IMR-90 (cell line): ENCODE data around the gene YPEL3. TPM values are rescaled to one million over a fixed set of nuclear protein-coding genes. Genes with fewer than 3 reads are reported as not detected.

Experiments used
- ATAC-seq: fragments of 200-7000 bp; cut with Tn5 transposase; 2 replicates; pipeline ENCODE4 v1.9.1; 2020; ENCODE audit warnings: low read depth, mild to moderate bottlenecking, moderate library complexity
- BruUV-seq: library from RNA; stranded (reverse); fragments of 400-500 nt; replicated peaks from 2 replicates; lab custom pipeline; 2021; lab: Mats Ljungman, UMichigan
- CTCF ChIA-PET: fragments of 300-600 bp; formaldehyde crosslinking; extraction: SDS; loops from one replicate; lab custom pipeline; 2021; ENCODE audit warnings: antibody characterized with exemption; lab: Yijun Ruan, JAX
- POLR2A ChIA-PET: fragments of 300-600 bp; sonication (Branson Sonifier 250); formaldehyde crosslinking; loops from one replicate; lab custom pipeline; 2022; ENCODE audit warnings: antibody characterized with exemption; ENCODE audit not compliant: unreplicated experiment; lab: Charles Lee
- DNase-seq: peaks from one replicate; pipeline ENCODE4 v3.0.0; 2013
- H2AFZ ChIP-seq: replicated peaks from 2 replicates; pipeline ENCODE3; 2013; ENCODE audit warnings: low read length, mild to moderate bottlenecking; ENCODE audit not compliant: poor library complexity
- H2AK5ac ChIP-seq: 2 replicates; pipeline ENCODE4 v1.6.1; 2013; ENCODE audit warnings: low read depth, low read length, inconsistent platforms
- H2AK9ac ChIP-seq: replicated peaks from 2 replicates; pipeline ENCODE3; 2013; ENCODE audit warnings: mild to moderate bottlenecking, low read depth, low read length, moderate library complexity; ENCODE audit not compliant: poor library complexity
- H2BK120ac ChIP-seq: 2 replicates; pipeline ENCODE4 v1.6.1; 2013; ENCODE audit warnings: low read depth, low read length, inconsistent platforms
- H2BK15ac ChIP-seq: 3 replicates; pipeline ENCODE4 v1.6.1; 2013; ENCODE audit warnings: low read depth, low read length, inconsistent platforms
- H2BK20ac ChIP-seq: 2 replicates; pipeline ENCODE4 v1.6.1; 2013; ENCODE audit warnings: low read depth, mild to moderate bottlenecking, inconsistent platforms, low read length, moderate library complexity
- H2BK5ac ChIP-seq: 2 replicates; pipeline ENCODE4 v1.6.1; 2013; ENCODE audit warnings: mild to moderate bottlenecking, low read depth, low read length, inconsistent platforms; ENCODE audit not compliant: poor library complexity, severe bottlenecking
- H3K14ac ChIP-seq: replicated peaks from 2 replicates; pipeline ENCODE4 v1.6.1; 2013; ENCODE audit warnings: low read depth, low read length, inconsistent platforms
- H3K18ac ChIP-seq: 2 replicates; pipeline ENCODE4 v1.6.1; 2013; ENCODE audit warnings: low read depth, low read length, control low read depth
- H3K23ac ChIP-seq: 2 replicates; pipeline ENCODE4 v1.6.1; 2013; ENCODE audit warnings: low read depth, low read length, inconsistent platforms
- H3K27ac ChIP-seq: 2 replicates; pipeline ENCODE4 v1.5.1; 2013; ENCODE audit warnings: mild to moderate bottlenecking, control low read depth, low read length; ENCODE audit not compliant: insufficient read depth
- H3K27me3 ChIP-seq: 2 replicates; pipeline ENCODE4 v1.6.1; 2013; ENCODE audit warnings: low read length; ENCODE audit not compliant: control insufficient read depth, insufficient read depth
- H3K36me3 ChIP-seq: 2 replicates; pipeline ENCODE4 v1.6.1; 2013; ENCODE audit warnings: low read length, mixed read lengths; ENCODE audit not compliant: control insufficient read depth, insufficient read depth
- H3K4ac ChIP-seq: 2 replicates; pipeline ENCODE4 v1.6.1; 2013; ENCODE audit warnings: low read depth, low read length, inconsistent platforms
- H3K4me1 ChIP-seq: 2 replicates; pipeline ENCODE4 v1.6.1; 2013; ENCODE audit warnings: low read length, mixed read lengths; ENCODE audit not compliant: control insufficient read depth, insufficient read depth
- H3K4me2 ChIP-seq: 2 replicates; pipeline ENCODE4 v1.6.1; 2013; ENCODE audit warnings: low read depth, mild to moderate bottlenecking, control low read depth, low read length, moderate library complexity
- H3K4me3 ChIP-seq: 2 replicates; pipeline ENCODE4 v1.5.1; 2013; ENCODE audit warnings: low read depth, mild to moderate bottlenecking, control low read depth, low read length, moderate library complexity; ENCODE audit not compliant: insufficient read depth
- H3K56ac ChIP-seq: 2 replicates; pipeline ENCODE4 v1.6.1; 2013; ENCODE audit warnings: low read length, inconsistent platforms; ENCODE audit not compliant: insufficient read depth; ENCODE audit errors: extremely low read depth
- H3K79me1 ChIP-seq, 2 experiments: 2 replicates each; pipeline ENCODE4 v1.6.1; 2013; ENCODE audit warnings: low read length in 2 of 2, inconsistent platforms in 1 of 2, low read depth in 1 of 2
- H3K9ac ChIP-seq: 2 replicates; pipeline ENCODE4 v1.6.1; 2013; ENCODE audit warnings: low read depth, low read length, control low read depth
- H3K9me1 ChIP-seq: 2 replicates; pipeline ENCODE4 v1.6.1; 2013; ENCODE audit warnings: low read length, inconsistent platforms; ENCODE audit not compliant: insufficient read depth
- H3K9me3 ChIP-seq: 2 replicates; pipeline ENCODE4 v1.6.1; 2013; ENCODE audit warnings: low read length; ENCODE audit not compliant: control insufficient read depth, insufficient read depth
- H4K20me1 ChIP-seq: 2 replicates; pipeline ENCODE4 v1.6.1; 2013; ENCODE audit warnings: low read length, inconsistent platforms; ENCODE audit not compliant: insufficient read depth
- H4K5ac ChIP-seq: 2 replicates; pipeline ENCODE4 v1.6.1; 2013; ENCODE audit warnings: mild to moderate bottlenecking, low read depth, low read length, control low read depth
- H4K8ac ChIP-seq, 2 experiments: 2 replicates each; pipeline ENCODE4 v1.6.1; 2013; ENCODE audit warnings: low read depth in 2 of 2, low read length in 2 of 2, control low read depth in 1 of 2, inconsistent platforms in 1 of 2
- H4K91ac ChIP-seq: 2 replicates; pipeline ENCODE4 v1.6.1; 2013; ENCODE audit warnings: low read depth, low read length, inconsistent platforms; ENCODE audit not compliant: insufficient read depth
- BHLHE40 ChIP-seq: fragments of 150-350 bp; IDR thresholded peaks from 2 replicates; pipeline ENCODE4 v1.6.1; 2016; ENCODE audit warnings: mild to moderate bottlenecking, low read depth, low read length
- CEBPB ChIP-seq: IDR thresholded peaks from 2 replicates; pipeline ENCODE4 v1.6.1; 2012; ENCODE audit warnings: low read depth, low read length, improper control_type of control experiment
- CHD1 ChIP-seq: IDR thresholded peaks from 2 replicates; pipeline ENCODE4 v1.6.1; 2012; ENCODE audit warnings: low read depth, low read length, improper control_type of control experiment
- ELK1 ChIP-seq: fragments of 150-350 bp; IDR thresholded peaks from 2 replicates; pipeline ENCODE4 v1.6.1; 2016; ENCODE audit warnings: low read depth, mild to moderate bottlenecking, low read length, moderate library complexity, borderline replicate concordance
- FOS ChIP-seq: fragments of 150-350 bp; IDR thresholded peaks from 2 replicates; pipeline ENCODE4 v1.6.1; 2016; ENCODE audit warnings: low read depth, low read length
- MAFK ChIP-seq: IDR thresholded peaks from 2 replicates; pipeline ENCODE4 v1.6.1; 2012; ENCODE audit warnings: low read depth, low read length, improper control_type of control experiment
- NFE2L2 ChIP-seq: fragments of 150-350 bp; IDR thresholded peaks from 2 replicates; pipeline ENCODE4 v1.6.1; 2016; ENCODE audit warnings: low read depth, mild to moderate bottlenecking, low read length
- POLR2A ChIP-seq: IDR thresholded peaks from 2 replicates; pipeline ENCODE4 v1.6.1; 2012; ENCODE audit warnings: mild to moderate bottlenecking, low read depth, low read length
- RAD21 ChIP-seq: IDR thresholded peaks from 2 replicates; pipeline ENCODE4 v1.6.1; 2012; ENCODE audit warnings: low read length, improper control_type of control experiment
- WGBS, 2 experiments: methylation state at CpG; one replicate each; pipeline versions ENCODE4 v1.1.5 to v1.1.7; 2013; ENCODE audit warnings: missing lambda C conversion rate in 2 of 2; ENCODE audit not compliant: insufficient read length in 1 of 2; ENCODE audit errors: extremely low coverage in 2 of 2; 5-methylcytosine and 5-hydroxymethylcytosine counted together
- dilution Hi-C: fragments of 300-500 bp; cut with HindIII; formaldehyde crosslinking; loops from one replicate; pipeline ENCODE4 v1.14.3; 2018; ENCODE audit warnings: low sequenced_read_pairs; ENCODE audit not compliant: unreplicated experiment
- in situ Hi-C: fragments of 300-500 bp; cut with MboI; formaldehyde crosslinking; loops from 3 replicates; pipeline ENCODE4 v1.14.3; 2019; ENCODE audit warnings: low sequenced_read_pairs, inconsistent platforms, mixed read lengths
- intact Hi-C: fragments of 100-400 bp; cut with micrococcal nuclease; formaldehyde crosslinking; loops from 2 replicates; pipeline ENCODE4 v1.10.0; 2022
- polyA plus RNA-seq, 3 experiments: library from polyadenylated mRNA; depleted of rRNA; stranded (reverse); fragments of >200 nt; gene quantifications; 2 replicates each; pipeline ENCODE4 v1.2.3, GENCODE V29; 2012; ENCODE audit warnings: low replicate concordance in 1 of 3
- total RNA-seq: library from RNA; depleted of rRNA; stranded (reverse); fragments of >200 nt; gene quantifications from 2 replicates; pipeline ENCODE4 v1.2.3, GENCODE V29; 2012

Gene YPEL3
- total and polyA plus RNA-seq, 2 of the 4 experiments (the other 2 are of a cell fraction), result 1.1 to 25.6 TPM

GRCh38 chr16:30139583-30140481 lies 43.8 kb upstream of the YPEL3 start:
- Histone ChIP-seq H2AFZ (no peak overlapping the region), H3K14ac (no peak overlapping the region), H3K79me1 (no peaks in the 10 kb centered on the region), H2AK9ac (no peak overlapping the region), H3K9me3 (no peaks in the 10 kb centered on the region), H3K4ac (no peak overlapping the region), H2BK15ac (no peak overlapping the region), H2BK120ac (no peak overlapping the region), H3K23ac (no peak overlapping the region), H3K56ac (no peak overlapping the region), H2AK5ac (no peak overlapping the region), H3K27ac (no peak overlapping the region), H4K91ac (no peak overlapping the region), H4K5ac (no peak overlapping the region), H3K9ac (no peak overlapping the region), H3K27me3 (peaks cover 4% of the 10 kb centered on the region), H3K4me3 (no peak overlapping the region), H3K4me2 (no peak overlapping the region), H4K20me1 (no peaks in the 10 kb centered on the region), H2BK20ac (no peak overlapping the region), H3K4me1 (no peaks in the 10 kb centered on the region), H3K18ac (no peak overlapping the region), H3K36me3 (no peaks in the 10 kb centered on the region), H2BK5ac (no peak overlapping the region), H4K8ac (no peak overlapping the region), H3K9me1 (no peaks in the 10 kb centered on the region)
- intact Hi-C loops (no loop called here), in situ Hi-C loops (no loop called here), dilution Hi-C loops (no loop called here)
- ChIA-PET POLR2A (no interaction called here), CTCF (no interaction called here)
- WGBS, 2 experiments, result 74% methylated on average over 8 of the region's 13 CpGs; no CpG with 5 or more reads in 1 of the 2 experiments
- no TSS peak for BruUV-seq
- no peak for DNase-seq
- TF ChIP-seq ELK1, result no peak
- TF ChIP-seq CHD1, result no peak
- no peak for TF ChIP-seq MAFK
- no peak for TF ChIP-seq BHLHE40
- TF ChIP-seq RAD21, result no peak
- TF ChIP-seq NFE2L2, result no peak
- TF ChIP-seq FOS, result no peak
- no peak for TF ChIP-seq CEBPB
- TF ChIP-seq POLR2A, result no peak
- ATAC-seq, result no peak
